A549 (cell line): Measurements from ENCODE around the gene INTS15. TPM values are rescaled to one million over a fixed set of nuclear protein-coding genes. Genes with fewer than 3 reads are reported as not detected.
A peak's percentile ranks its signal among the peaks of the same experiment; 100 is the strongest.

Source experiments
- ATAC-seq, 2 experiments: fragments of 200-7000 bp in 1 of 2; fragments of >200 bp in 1 of 2; cut with Nextera tagmentation in 1 of 2; cut with Tn5 transposase in 1 of 2; 3 replicates each; pipeline versions ENCODE4 v1.8.0 to v1.9.1; 2018 to 2020; ENCODE audit warnings: mild to moderate bottlenecking in 1 of 2, moderate library complexity in 1 of 2
- CTCF ChIA-PET: fragments of 300-600 bp; sonication (Branson Sonifier 250); formaldehyde crosslinking; extraction: SDS; loops from one replicate; lab custom pipeline; 2021; ENCODE audit warnings: antibody characterized with exemption, inconsistent platforms; lab: Yijun Ruan, JAX
- POLR2A ChIA-PET: fragments of 350-600 bp; formaldehyde crosslinking; extraction: SDS; loops from one replicate; lab custom pipeline; 2021; ENCODE audit warnings: antibody characterized with exemption, inconsistent platforms; lab: Yijun Ruan, JAX
- DNase-seq, 2 experiments: peaks; one replicate each; pipeline versions ENCODE4 v3.0.0 to v3.0.0-alpha.2; 2011 to 2016; ENCODE audit warnings: low read depth in 1 of 2, low spot score in 1 of 2
- FAIRE-seq: peaks from 2 replicates; lab custom pipeline; 2011; peaks lifted over from hg19 to GRCh38; lab: Jason Lieb, UNC
- H3K27ac ChIP-seq, 2 experiments: fragments of >200 bp; sonication (Bioruptor Twin); formaldehyde crosslinking; 3 replicates each; pipeline ENCODE4 v1.5.1; 2016 to 2017
- H3K4me1 ChIP-seq: fragments of >200 bp; sonication (Bioruptor Twin); formaldehyde crosslinking; 3 replicates; pipeline ENCODE4 v1.6.1; 2016
- H3K4me2 ChIP-seq: fragments of >200 bp; sonication (Bioruptor Twin); formaldehyde crosslinking; 3 replicates; pipeline ENCODE4 v1.6.1; 2016
- H3K4me3 ChIP-seq: fragments of >200 bp; sonication (Bioruptor Twin); formaldehyde crosslinking; 3 replicates; pipeline ENCODE4 v1.5.1; 2016
- H3K9me3 ChIP-seq: fragments of >200 bp; sonication (Bioruptor Twin); formaldehyde crosslinking; 3 replicates; pipeline ENCODE4 v1.6.1; 2016
- BCL3 ChIP-seq: fragments of >200 bp; sonication (Bioruptor Twin); formaldehyde crosslinking; IDR thresholded peaks from 3 replicates; pipeline ENCODE4 v1.6.1; 2016
- CEBPB ChIP-seq, 2 experiments: fragments of >200 bp in 1 of 2; sonication (Bioruptor Twin) in 1 of 2; formaldehyde crosslinking in 1 of 2; IDR thresholded peaks; 2 replicates each; pipeline ENCODE4 v1.6.1; 2012 to 2016
- CTCF ChIP-seq: fragments of >200 bp; sonication (Bioruptor Twin); formaldehyde crosslinking; IDR thresholded peaks from 3 replicates; pipeline ENCODE4 v1.5.1; 2016
- EHF ChIP-seq: fragments of 250-450 bp; sonication (Bioruptor Pico); IDR thresholded peaks from 2 replicates; pipeline ENCODE4 v1.5.0; 2020; ENCODE audit warnings: mild to moderate bottlenecking
- EP300 ChIP-seq, 2 experiments: fragments of >200 bp; sonication (Bioruptor Twin); formaldehyde crosslinking; IDR thresholded peaks; 2 replicates in 1 of 2; 3 replicates in 1 of 2; pipeline ENCODE4 v1.6.1; 2016 to 2017
- ESRRA ChIP-seq: fragments of 150-350 bp; IDR thresholded peaks from 2 replicates; pipeline ENCODE4 v1.6.1; 2014; ENCODE audit warnings: mild to moderate bottlenecking, low read length, borderline replicate concordance
- FOSL2 ChIP-seq, 2 experiments: fragments of 450-650 bp in 1 of 2; fragments of >200 bp in 1 of 2; sonication (Bioruptor Twin) in 1 of 2; formaldehyde crosslinking; IDR thresholded peaks; 2 replicates each; pipeline versions ENCODE4 v1.5.0 to v1.6.1; 2016 to 2020; ENCODE audit warnings: mild to moderate bottlenecking in 1 of 2, moderate library complexity in 1 of 2
- FOXS1 ChIP-seq: fragments of 250-450 bp; sonication (Bioruptor Pico); IDR thresholded peaks from 2 replicates; pipeline ENCODE4 v1.5.0; 2020; ENCODE audit warnings: mild to moderate bottlenecking, moderate library complexity
- HDAC2 ChIP-seq: fragments of 200-600 bp; sonication (generic); IDR thresholded peaks from 2 replicates; pipeline ENCODE4 v1.6.1; 2016
- HEYL ChIP-seq: fragments of 250-450 bp; sonication (Bioruptor Pico); IDR thresholded peaks from 2 replicates; pipeline ENCODE4 v1.8.0; 2021; ENCODE audit warnings: mild to moderate bottlenecking, moderate library complexity
- JUN ChIP-seq, 2 experiments: fragments of >200 bp; sonication (Bioruptor Twin); formaldehyde crosslinking; IDR thresholded peaks; 2 replicates in 1 of 2; 3 replicates in 1 of 2; pipeline ENCODE4 v1.6.1; 2016 to 2017
- KDM5A ChIP-seq: fragments of 200-600 bp; sonication (generic); IDR thresholded peaks from 2 replicates; pipeline ENCODE4 v1.6.1; 2016; ENCODE audit warnings: antibody characterized with exemption, mild to moderate bottlenecking
- MAX ChIP-seq: IDR thresholded peaks from 2 replicates; pipeline ENCODE4 v1.6.1; 2012
- NPAS2 ChIP-seq: fragments of 250-450 bp; sonication (Bioruptor Pico); IDR thresholded peaks from 2 replicates; pipeline ENCODE4 v1.8.0; 2022; ENCODE audit warnings: mild to moderate bottlenecking, moderate library complexity, borderline replicate concordance
- NR3C1 ChIP-seq: fragments of >200 bp; sonication (Bioruptor Twin); formaldehyde crosslinking; IDR thresholded peaks from 3 replicates; pipeline ENCODE4 v1.6.1; 2017
- PHF8 ChIP-seq: fragments of 200-600 bp; sonication (generic); IDR thresholded peaks from 2 replicates; pipeline ENCODE4 v1.6.1; 2016; ENCODE audit warnings: low read depth, mild to moderate bottlenecking, antibody characterized with exemption, moderate library complexity, borderline replicate concordance
- POLR2A ChIP-seq: IDR thresholded peaks from 2 replicates; pipeline ENCODE4 v1.6.1; 2012; ENCODE audit warnings: mild to moderate bottlenecking, low read length
- RAD21 ChIP-seq, 2 experiments: fragments of >200 bp in 1 of 2; sonication (Bioruptor Twin) in 1 of 2; formaldehyde crosslinking in 1 of 2; IDR thresholded peaks in 1 of 2; conservative IDR thresholded peaks in 1 of 2; 2 replicates in 1 of 2; 3 replicates in 1 of 2; pipeline ENCODE4 v1.6.1; 2012 to 2018; ENCODE audit warnings: inconsistent platforms in 1 of 2
- RCOR1 ChIP-seq: fragments of 150-350 bp; IDR thresholded peaks from 2 replicates; pipeline ENCODE4 v1.6.1; 2014; ENCODE audit warnings: antibody characterized with exemption, low read length, low read depth
- RFX5 ChIP-seq: fragments of 450-650 bp; IDR thresholded peaks from 2 replicates; pipeline ENCODE4 v1.7.1; 2014; ENCODE audit warnings: antibody characterized with exemption, mild to moderate bottlenecking, moderate library complexity
- SMC3 ChIP-seq: fragments of >200 bp; sonication (Bioruptor Twin); formaldehyde crosslinking; IDR thresholded peaks from 3 replicates; pipeline ENCODE4 v1.6.1; 2018; ENCODE audit warnings: inconsistent platforms
- SREBF2 ChIP-seq: fragments of 450-650 bp; IDR thresholded peaks from 2 replicates; pipeline ENCODE4 v1.6.1; 2014; ENCODE audit warnings: mild to moderate bottlenecking, moderate library complexity
- ZC3H11A ChIP-seq: fragments of 450-650 bp; IDR thresholded peaks from 2 replicates; pipeline ENCODE4 v1.6.1; 2014; ENCODE audit warnings: antibody characterized with exemption, mild to moderate bottlenecking
- ZSCAN20 ChIP-seq: fragments of 250-450 bp; sonication (Bioruptor Pico); IDR thresholded peaks from 2 replicates; pipeline ENCODE4 v1.8.0; 2022; ENCODE audit warnings: mild to moderate bottlenecking, moderate library complexity
- WGBS: methylation state at CpG from one replicate; pipeline ENCODE4 v1.1.6; 2017; ENCODE audit errors: missing lambda C conversion rate; 5-methylcytosine and 5-hydroxymethylcytosine counted together
- polyA minus RNA-seq: library from RNA; depleted of rRNA, polyadenylated mRNA; stranded (reverse); fragments of >200 nt; gene quantifications from 2 replicates; pipeline ENCODE4 v1.2.3, GENCODE V29; 2011; rRNA and poly(A)+ RNA removed
- polyA plus RNA-seq, 4 experiments: library from polyadenylated mRNA; depleted of rRNA in 3 of 4; stranded (reverse); fragments of >200 nt; fragmentation: RNase III in 1 of 4; extraction: RNeasy Plus Mini Kit Qiagen cat#74134 plus additional on column Dnase treatment in 1 of 4; gene quantifications; 2 replicates in 3 of 4; 3 replicates in 1 of 4; pipeline ENCODE4 v1.2.3, GENCODE V29; 2011 to 2017
- TF ChIP-seq, protein P1 (sequence below): fragments of >200 bp; sonication (Bioruptor Twin); formaldehyde crosslinking; IDR thresholded peaks from 2 replicates; pipeline ENCODE4 v1.6.1; 2016

Gene INTS15
- 23.4 and 26.1 TPM in 2 replicates for polyA plus RNA-seq (2011; rRNA removed)
- polyA plus RNA-seq (2012; cell fraction: cytosol; rRNA removed): 23.7 and 24.5 TPM in 2 replicates
- 26.2 and 31.6 TPM in 2 replicates for polyA plus RNA-seq (2012; cell fraction: nucleus; rRNA removed)
- 13.6 to 14.7 TPM (median 14.5 TPM) in 3 replicates for polyA plus RNA-seq (2017; fragmentation: RNase III; extraction: RNeasy Plus Mini Kit Qiagen cat#74134 plus additional on column Dnase treatment)
- 21.3 and 23.8 TPM in 2 replicates for polyA minus RNA-seq

GRCh38 chr7:6589829-6590644 lies at the start of gene INTS15:
Gene INTS15, plus strand, starts transcription at chr7:6590021. Its CDS starts 263 bp downstream, at chr7:6590284.
- peak within 1 kb of the TSS; percentile 90 for H3K4me2 ChIP-seq
- TF ChIP-seq POLR2A: peak; percentile 75
- peak; percentile 77 for TF ChIP-seq SMC3
- no peak for TF ChIP-seq HEYL
- peak; percentile 81 for TF ChIP-seq PHF8
- TF ChIP-seq BCL3: peak; percentile 95
- TF ChIP-seq RAD21 (conservative IDR thresholded peaks at IDR 0.05 in 1 of 2, IDR thresholded peaks at IDR 0.05 in 1 of 2): no peak; a peak in 2 of 5 replicates
- TF ChIP-seq MAX: peak; percentile 59; the same call in 1 of the 2 replicates
- no peak for TF ChIP-seq ZSCAN20 (CRISPR knock-in tag)
- no peak for TF ChIP-seq HDAC2
- TF ChIP-seq NR3C1: no peak
- no peak for TF ChIP-seq SREBF2
- no peak for TF ChIP-seq FOXS1 (CRISPR knock-in tag)
- TF ChIP-seq CTCF: peak; percentile 93
- no peak for TF ChIP-seq FOSL2 (IDR thresholded peaks at IDR 0.05)
- TF ChIP-seq FOSL2 (CRISPR knock-in tag; IDR thresholded peaks at IDR 0.05): 0 out of 2 replicates have a peak, but pooled peaks have one; percentile 7
- peak; percentile 83 to 98 for TF ChIP-seq JUN (IDR thresholded peaks at IDR 0.05)
- DNase-seq (peak; percentile 65 to 82), ATAC-seq (peak; percentile 90 to 92), FAIRE-seq (no peak)
- H3K9me3 ChIP-seq: no peaks in the 10 kb centered on the region
- H3K27ac ChIP-seq: peak within 1 kb of the TSS; percentile 89 to 92
- POLR2A ChIA-PET: interaction anchor here (1.0 to 2.0 kb wide), 5 partner anchors 10 to 341 kb away, joined by 3 to 15 read pairs (median 7); partner anchors contain the start of gene ZDHHC4
- peak within 1 kb of the TSS; percentile 77 for H3K4me3 ChIP-seq
- 0% methylated on average over 1 of the region's 107 CpGs for WGBS
- H3K4me1 ChIP-seq: peaks cover 11% of the 10 kb centered on the region
- CTCF ChIA-PET: interaction anchor here (0.6 to 4.7 kb wide), 30 partner anchors 9 to 338 kb away, joined by 3 to 58 read pairs (median 5); partner anchors contain the start of genes ZDHHC4 and ZNF12

DNA sequence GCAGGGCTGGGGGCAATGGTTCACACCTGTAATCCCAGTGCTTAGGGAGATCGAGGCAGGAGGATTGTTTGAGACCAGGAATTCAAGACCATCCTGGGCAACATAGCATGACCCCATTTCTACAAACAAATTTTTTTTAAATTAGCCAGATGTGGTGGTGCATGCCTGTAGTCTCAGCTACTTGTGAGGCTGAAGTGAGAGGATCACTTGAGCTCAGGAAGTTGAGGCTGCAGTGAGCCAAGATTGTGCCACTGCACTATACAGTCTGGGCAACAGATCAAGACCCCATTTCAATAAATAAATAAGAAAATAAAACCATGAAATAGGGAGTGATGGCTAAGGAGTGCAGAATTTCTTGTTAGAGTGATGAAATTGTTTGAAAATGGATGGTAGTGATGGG lies 47.5 kb upstream of the INTS15 start:
- TF ChIP-seq ESRRA: no peak
- no peak for TF ChIP-seq NR3C1
- no peak for TF ChIP-seq RCOR1
- no peak for TF ChIP-seq KDM5A
- TF ChIP-seq HDAC2: no peak
- TF ChIP-seq RFX5: no peak
- no peak for TF ChIP-seq ZC3H11A
- TF ChIP-seq HEYL: no peak
- no peak for TF ChIP-seq JUN (IDR thresholded peaks at IDR 0.05)
- TF ChIP-seq NPAS2: no peak
- no peak for TF ChIP-seq EHF (CRISPR knock-in tag)
- TF ChIP-seq, protein P1, sequence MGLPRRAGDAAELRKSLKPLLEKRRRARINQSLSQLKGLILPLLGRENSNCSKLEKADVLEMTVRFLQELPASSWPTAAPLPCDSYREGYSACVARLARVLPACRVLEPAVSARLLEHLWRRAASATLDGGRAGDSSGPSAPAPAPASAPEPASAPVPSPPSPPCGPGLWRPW: no peak
- no peak for TF ChIP-seq EP300 (IDR thresholded peaks at IDR 0.05)
- TF ChIP-seq CEBPB (IDR thresholded peaks at IDR 0.05): no peak
- TF ChIP-seq CTCF: no peak
- no peak for TF ChIP-seq SMC3
- FAIRE-seq (no peak), DNase-seq (no peak), ATAC-seq (no peak)
- H3K9me3 ChIP-seq: no peaks in the 10 kb centered on the region
- CTCF ChIA-PET: interaction anchor here (1.0 to 3.2 kb wide), 2 partner anchors 16 to 27 kb away, joined by 4 to 12 read pairs; no protein-coding TSS in a partner anchor
- H3K4me2 ChIP-seq: no peak overlapping the region
- POLR2A ChIA-PET: no interaction called here
- H3K4me1 ChIP-seq: no peaks in the 10 kb centered on the region
- 4% methylated on average over 1 of the region's 1 CpG for WGBS
- H3K4me3 ChIP-seq: no peak overlapping the region
- no peak overlapping the region for H3K27ac ChIP-seq
